Fibroblast of lung (primary cell): ENCODE measurements around the gene EEFSEC.

ENCODE experiments used
- CTCF ChIP-seq, 2 donors: IDR thresholded peaks in 1 of 2; conservative IDR thresholded peaks in 1 of 2; 1 replicate in 1 of 2; 2 replicates in 1 of 2; pipeline ENCODE4 v1.5.1; 2011 to 2012; ENCODE audit warnings: low read length in 2 of 2, control low read depth in 1 of 2, inconsistent platforms in 1 of 2, low read depth in 1 of 2, mild to moderate bottlenecking in 1 of 2
- EZH2 ChIP-seq: IDR thresholded peaks from 2 replicates; pipeline ENCODE4 v1.5.1; 2012; ENCODE audit warnings: low read length, control low read depth, mild to moderate bottlenecking; ENCODE audit errors: missing control alignments

DNA sequence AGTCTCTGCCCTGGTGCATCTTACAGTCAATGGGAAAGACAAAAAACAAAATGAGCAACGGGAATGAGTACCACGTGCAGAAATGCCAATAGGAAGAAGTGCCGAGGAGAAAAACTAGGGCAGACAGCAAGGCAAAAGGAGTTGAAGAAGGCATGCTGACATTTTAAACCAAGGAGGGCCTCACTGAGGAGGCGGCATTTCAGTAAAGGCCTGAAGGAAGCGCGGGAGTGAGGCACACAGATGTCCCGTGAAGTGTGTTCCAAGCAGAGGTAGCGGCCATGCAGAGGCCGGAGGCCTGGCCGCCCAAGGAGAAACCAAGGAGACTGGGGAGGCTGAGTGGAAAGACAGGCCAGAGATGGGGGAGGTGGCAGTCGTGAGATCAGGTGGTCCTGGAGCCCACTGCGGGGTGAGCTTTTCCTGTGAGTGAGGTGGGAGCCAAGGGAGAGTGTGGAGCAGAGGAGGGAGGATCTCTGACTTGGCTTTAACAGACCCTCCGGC, 278.6 kb downstream of the EEFSEC start:
- TF ChIP-seq CTCF (conservative IDR thresholded peaks at IDR 0.05 in 1 of 2, IDR thresholded peaks at IDR 0.05 in 1 of 2; ENCODE audit: low read depth in 1 of 2, low read length in 2 of 2) (no peak), EZH2 (no peak)
